Thyroid gland (tissue), 4 donors: ENCODE data around the gene SOX12.

Experiments used
- CTCF ChIP-seq, 6 experiments: fragments of 200-600 bp in 3 of 6; fragments of 450-650 bp in 3 of 6; sonication (generic) in 3 of 6; IDR thresholded peaks; one replicate each; pipeline ENCODE4 v1.5.1; 2016 to 2019; ENCODE audit warnings: antibody characterized with exemption in 6 of 6, mild to moderate bottlenecking in 2 of 6, inconsistent platforms in 1 of 6, moderate library complexity in 1 of 6
- POLR2A ChIP-seq, 2 donors: fragments of 450-650 bp; IDR thresholded peaks; one replicate each; pipeline ENCODE4 v1.6.1; 2017; ENCODE audit warnings: antibody characterized with exemption in 2 of 2, mild to moderate bottlenecking in 2 of 2, moderate library complexity in 1 of 2

DNA sequence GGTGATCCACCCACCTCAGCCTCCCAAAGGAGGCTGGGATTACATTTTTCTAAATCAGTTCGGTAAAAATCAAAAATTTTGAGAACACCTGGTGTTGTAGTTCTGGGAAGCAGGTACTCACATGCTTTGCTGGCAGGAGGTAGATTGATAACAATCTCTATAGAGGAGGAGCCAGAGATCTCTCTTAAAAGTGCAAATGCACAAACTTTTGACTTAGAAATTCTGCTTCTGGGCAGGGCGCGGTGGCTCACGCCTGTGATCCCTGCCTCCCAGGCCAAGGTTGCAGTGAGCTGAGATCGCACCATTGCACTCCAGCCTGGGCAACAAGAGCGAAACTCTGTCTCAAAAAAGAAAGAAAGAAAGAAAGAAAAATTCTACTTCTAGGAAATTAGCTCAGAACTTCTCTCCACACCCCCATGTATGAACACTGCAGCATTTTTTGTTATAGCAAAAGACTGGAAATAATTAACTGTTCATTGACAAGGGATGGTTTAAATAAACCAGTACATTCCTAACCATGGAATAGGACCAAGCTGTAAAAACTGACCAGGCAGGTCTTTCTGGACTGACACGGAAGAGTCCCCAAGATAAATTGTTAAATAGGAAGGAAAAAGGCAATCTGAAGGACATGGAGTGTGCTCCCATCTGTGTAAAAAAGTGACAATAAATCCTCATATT is 40.8 kb downstream of the SOX12 start:
- no peak for TF ChIP-seq CTCF (IDR thresholded peaks at IDR 0.05)
- peak in 1 of 2 donors; percentile 37 for TF ChIP-seq POLR2A (IDR thresholded peaks at IDR 0.05)
